ENCODE measurements around the gene WFDC8. TPM values are rescaled to one million over a fixed set of nuclear protein-coding genes. Genes with fewer than 3 reads are reported as not detected.
A peak's percentile ranks its signal among the peaks of the same experiment; 100 is the strongest.

Gene WFDC8
- total RNA-seq, 1 donor from 2014 or later: not detected

DNA sequence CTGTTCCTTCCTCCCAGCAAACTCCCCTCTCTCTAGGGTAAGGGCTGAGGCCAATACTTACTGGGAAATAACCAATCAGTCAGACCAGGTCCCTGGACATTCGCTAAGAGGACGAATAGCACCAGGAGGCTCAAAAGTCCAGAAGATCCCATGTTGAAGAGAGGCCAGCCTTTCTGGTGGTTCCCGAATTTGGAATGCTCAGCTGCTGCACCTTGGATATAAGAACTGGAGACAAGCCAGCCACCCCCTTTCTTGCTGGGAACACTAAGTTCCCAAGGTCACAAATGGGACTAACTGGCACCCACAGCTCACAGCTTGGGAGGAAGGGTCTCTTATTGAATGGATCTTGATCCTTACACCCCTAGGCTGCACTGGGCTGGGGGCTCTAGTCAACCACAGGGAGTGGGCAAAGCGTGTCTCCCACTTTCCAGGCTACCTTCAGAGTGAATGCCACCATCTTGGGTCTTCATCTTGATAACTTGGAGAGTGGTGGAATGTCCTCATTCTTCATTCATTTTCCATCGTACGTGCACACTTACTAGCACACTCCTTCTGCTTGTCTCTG is 31.8 kb downstream of the WFDC8 start, which contains the start of gene EPPIN:
Gene EPPIN (minus strand): TSS at position 196 of the 565 bp plus-strand sequence. CDS start 44 bp downstream, at position 152.
- DNase-seq: no peak

DNA sequence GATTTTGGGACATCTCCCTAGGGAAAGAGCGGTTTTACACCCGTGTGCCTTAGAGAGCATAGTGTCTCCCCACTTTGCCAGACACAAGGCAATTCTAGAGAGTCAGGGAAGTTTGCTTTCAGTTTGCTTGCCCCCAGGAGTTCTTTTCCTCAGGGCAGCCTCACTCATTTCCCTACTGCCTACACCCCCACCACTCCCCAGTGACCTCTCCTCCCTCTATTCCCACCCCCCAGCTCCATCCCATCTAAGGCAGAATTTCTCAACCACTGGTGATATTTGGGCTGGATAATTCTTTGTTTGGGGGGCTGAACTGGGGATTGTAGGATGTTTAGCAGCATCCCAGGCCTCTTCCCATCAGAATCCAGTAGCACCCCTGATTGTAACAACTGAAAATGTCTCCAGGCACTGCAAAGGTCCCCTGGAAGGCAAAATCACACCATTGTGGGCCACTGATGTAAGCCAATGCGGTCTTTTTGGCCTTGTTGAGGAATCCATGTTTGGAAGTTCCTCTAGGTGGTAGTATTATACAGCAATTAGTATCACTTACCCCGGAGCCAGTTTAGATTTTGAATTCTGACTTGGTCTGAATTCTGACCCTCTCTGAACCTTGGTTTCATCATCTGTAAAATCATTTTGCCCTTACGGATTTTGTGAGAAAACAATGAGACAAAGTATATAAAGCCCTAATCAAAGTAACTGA is 33.2 kb downstream of the WFDC8 start:
- DNase-seq: peak; percentile 29

DNA sequence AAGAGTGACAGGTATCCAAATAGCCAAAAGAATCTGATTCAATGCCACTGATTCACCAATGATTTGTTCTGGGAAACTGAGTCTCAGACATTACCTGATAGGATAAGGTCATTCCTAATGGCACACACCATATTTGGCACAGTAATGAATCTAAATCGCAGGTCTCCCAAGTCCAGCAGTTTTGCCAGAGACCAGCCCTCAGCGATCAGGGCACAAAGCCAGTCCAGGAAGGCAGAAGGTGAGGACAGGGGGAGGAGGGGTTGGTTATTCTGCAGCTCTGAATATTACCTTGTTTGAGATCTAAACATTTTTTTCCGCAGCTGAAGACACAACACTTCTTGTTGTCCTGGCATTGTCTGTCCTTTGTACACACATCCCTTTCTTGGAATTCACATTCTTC is 33.7 kb downstream of the WFDC8 start:
- DNase-seq: no peak

DNA sequence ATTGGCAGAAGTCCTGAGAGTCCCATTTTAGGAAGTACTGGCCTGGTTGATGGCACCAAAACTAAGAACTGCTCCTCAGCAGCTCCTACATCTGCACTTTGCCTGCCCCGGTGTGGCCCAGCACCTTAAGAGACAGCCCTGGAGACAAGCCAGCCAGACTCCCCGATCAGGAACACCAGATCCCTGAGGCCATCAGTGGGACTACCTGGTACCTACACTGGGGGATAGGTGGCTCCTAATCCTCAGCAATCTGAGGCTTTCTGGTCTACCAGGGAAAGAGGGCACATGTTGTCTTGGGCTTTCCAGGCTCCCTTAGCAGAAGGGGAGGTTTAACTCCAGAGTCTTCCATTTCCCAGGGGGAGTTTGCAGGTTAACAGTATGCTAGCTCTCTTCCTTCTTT is 39.7 kb downstream of the WFDC8 start, which contains the start of gene WFDC6:
Gene WFDC6 (minus strand): TSS at position 101 of the 400 bp plus-strand sequence. CDS start 75 bp downstream, at position 26.
- DNase-seq: no peak

DNA sequence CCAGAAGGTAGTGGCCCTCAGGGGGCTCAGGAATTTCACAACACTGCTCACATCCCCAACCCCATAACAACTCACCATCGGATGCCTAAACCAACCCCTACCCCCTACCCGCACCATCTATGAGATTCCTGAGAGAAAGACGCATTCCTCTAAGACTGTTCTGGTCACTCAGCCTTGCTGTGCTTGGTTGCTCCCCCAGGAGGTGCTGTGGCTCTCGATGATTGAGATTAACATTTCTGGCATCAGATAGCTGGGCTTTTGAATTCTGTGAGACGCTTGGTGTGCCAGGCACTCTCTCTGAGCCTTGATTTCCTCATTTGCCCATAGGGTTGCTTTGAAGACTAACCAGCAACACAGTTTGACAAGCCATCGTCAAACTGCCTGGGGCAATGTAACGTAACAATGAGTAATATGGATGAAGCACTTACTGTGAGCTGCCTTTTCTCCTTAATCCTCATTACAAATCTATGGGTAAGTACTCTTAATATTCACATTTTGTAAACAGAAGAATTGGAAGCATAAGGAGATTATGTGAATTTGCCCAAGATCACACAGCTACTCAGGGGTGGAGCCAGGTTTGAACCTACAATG is 40.8 kb downstream of the WFDC8 start:
- no peak for DNase-seq

DNA sequence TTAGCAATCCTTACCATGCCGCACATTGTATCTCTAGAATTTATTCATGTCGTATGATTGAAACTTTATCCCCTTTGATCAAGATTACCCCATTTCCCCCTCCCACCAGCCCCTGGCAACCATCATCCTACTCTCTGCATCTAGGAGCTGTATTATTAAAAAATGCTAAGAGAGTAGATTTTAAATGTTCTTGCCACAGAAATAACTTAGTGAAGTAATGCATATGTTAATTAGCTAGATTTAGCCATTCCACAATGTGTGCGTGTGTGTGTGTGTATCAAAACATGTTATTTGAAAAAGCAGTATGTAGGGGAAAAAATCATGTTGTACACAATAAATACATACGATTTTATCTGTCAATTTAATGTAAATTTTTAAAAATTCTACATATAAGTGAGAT is 51.8 kb downstream of the WFDC8 start:
- DNase-seq: no peak

DNA sequence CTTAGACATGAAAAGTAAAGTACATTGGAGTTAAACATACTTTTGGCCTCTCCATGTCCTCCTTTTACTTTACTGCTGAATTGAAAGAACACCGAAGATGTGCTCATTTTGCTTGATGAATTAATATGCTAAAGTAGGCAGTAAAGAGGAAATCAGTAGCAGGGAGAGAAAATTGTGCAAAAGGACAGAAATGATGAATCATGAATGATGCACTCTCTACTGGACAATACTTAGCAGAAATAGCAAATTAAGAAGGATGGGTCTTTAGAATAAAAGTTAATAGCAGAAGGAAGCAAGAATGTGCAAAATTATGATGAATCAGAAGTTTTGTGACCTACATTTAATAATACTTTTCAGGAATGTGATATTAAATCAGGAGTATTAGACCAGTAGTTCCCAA is 55.3 kb downstream of the WFDC8 start:
- no peak for DNase-seq

DNA sequence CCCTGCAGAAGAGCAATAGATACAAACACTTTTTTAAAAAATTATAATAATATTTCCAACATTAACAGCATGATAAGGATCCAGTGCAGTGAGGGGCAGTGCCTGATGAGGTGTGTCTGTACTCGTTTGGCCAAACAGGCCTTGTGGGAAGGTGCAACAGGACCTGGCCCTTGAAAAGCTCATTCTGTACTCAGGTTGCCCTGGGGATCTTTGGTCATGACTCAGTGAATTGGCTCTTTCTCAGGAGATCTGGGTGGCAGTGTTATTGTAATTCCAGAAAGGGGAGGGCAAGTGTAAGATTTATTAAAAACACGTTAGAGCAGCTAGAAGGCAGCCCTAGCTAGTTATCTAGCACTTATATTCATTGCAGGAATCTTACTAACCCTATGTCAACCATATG is 60.8 kb downstream of the WFDC8 start:
- no peak for DNase-seq

DNA sequence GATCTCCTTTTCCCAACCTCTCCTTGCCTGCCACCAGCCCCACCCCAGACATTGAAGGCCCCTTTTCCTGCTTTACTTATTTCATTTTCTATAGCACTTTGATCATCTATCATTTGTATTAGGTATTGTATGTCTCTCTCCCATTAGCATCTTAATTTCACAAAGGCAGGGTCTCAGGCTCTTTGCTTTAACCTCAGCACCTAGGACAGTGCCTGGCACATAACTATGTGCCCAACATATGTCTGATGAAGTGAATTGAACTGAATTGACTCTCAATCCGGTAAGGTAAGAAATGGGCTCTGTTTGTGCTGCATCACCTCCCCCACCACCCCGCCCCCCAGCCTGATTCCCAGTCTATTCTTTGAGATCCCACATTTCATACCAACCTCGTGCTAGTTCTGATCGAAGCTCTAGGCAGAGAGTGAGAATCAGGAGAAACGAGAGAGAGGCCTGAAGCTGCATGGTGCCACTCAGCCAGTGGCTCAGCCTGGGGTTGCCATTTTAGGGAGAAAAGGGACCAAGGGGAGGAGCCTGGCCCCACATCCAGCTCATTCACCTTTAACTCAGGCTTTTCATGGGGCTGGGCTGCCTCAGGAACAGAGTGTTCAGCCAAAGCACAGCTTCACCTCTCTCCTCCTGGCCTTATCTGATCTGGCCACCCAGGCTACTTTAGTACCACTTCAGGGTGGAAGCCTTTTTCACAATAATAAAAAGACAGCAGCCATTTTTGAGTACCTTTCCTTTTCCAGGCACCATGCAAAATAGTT is 63.8 kb downstream of the WFDC8 start, which contains the start of gene SPINT3:
Gene SPINT3 (minus strand): TSS at position 476 of the 767 bp plus-strand sequence. CDS start 14 bp downstream, at position 462.
- no peak for DNase-seq

DNA sequence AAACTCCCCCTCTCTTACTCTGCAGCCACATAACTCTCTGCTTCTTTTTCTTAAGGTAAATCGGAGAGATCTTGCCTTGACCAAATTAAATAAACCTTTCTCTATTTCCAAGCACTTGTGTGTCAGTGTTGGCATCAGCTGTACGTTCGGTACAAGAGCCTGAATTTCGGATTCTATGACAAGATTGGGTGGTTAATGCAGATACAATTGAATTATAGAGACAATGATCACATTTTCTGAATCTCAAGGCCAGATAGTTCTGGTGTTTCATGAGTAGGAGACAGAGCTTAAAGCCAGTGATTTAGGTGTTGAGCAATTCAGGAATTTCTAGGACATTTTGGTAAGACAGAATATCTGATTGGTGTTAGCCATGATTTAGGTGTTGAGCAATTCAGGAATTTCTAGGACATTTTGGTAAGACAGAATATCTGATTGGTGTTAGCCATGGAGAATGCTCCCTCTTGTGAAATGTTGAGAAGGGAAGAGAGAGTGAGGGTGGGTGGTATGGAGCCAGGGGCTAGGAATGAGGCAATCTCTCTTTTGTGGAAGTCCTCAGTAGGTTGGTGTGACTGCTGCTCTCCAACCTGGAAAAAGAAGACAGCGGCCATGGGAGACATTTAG is 68.7 kb downstream of the WFDC8 start:
- no peak for DNase-seq

DNA sequence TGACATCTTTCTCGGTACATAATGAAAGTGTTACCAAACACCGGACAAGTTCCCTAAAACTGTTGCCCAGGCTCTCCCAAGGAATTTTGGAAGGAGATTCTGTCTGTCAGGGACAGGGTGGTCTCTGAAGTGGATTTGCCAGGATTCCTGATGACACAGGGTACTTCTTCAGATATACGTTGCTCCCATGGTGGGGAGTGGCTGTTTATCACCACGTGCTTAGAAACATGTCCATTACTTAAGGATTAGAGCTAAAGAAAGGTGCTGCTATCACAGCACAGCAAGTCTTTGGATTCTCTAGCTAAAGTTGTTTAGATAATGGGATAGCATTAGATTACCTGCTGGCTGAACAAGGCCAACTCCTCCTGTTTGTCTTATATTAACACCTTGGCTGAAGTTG is 70.0 kb downstream of the WFDC8 start:
- DNase-seq: no peak

DNA sequence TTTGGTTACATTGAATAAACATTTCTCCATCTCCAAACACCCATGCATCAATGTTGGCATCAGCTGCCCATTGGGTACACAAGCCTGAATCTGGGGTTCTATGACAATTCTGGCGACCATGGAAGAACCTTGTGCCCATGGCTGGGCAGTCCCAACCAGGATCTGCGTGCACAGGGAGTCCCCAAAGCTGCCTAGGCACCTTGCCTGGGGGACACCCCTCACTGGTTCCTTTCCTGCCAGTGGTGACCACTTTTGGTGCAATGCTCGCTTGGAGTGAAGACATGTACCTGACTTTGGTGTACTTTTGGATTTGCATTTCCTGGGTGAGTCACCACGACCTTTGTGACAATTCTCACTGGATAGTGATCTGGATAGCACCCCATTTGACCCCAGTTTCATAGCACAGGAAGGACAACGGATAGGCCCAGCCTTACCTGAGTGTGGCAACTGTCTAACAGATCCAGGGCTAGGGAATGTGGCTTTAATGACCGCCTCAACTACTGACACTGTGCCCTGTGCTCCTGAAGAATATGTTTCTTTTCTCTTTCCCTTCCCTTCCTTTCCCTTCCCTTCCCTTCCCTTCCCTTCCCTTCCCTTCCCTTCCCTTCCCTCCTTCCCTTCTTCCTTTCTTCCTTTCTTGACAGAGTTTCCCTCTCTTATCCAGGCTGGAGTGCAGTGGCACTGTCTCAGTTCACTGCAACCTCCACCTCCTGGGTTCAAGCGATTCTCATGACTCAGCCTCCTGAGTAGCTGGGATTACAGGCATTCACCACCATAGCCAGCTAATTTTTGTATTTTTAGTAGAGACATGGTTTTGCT is 70.8 kb downstream of the WFDC8 start:
- DNase-seq: no peak

DNA sequence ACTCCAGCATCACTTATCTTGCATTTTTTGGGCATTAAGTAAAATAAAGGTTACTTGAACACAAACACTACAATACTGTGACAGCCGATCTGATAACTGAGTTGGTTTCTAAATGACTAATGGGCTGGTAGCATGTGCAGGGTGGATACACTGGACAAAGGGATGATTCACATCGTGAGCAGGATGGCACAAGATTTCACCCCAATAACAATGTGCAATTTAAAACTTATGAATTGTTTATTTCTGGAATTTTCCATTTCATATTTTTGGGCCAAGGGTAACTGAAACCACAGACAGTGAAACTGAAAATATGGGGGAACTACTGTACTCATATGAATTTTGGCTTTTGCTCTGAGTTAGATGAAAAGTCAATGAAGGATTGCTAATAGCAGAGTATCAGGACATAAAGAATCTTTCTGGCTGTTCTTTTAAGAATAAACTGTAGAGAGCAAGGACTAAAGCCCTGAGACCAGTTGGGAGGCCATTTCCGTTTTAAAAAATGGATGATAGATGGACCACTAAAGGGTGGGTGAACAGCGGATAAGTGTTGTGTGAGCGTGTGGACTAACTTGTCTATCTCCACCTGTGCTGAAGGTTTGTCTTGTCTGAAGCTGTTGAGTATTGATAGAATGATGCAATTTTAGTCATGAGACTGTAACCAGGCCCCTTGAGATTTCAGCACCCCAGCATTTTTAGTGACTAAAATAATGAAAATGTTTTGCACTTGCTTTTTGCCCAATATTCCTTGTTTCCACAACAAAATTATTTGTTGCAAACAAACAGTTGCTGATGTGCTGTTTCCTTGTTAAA is 71.9 kb downstream of the WFDC8 start:
- DNase-seq: no peak

DNA sequence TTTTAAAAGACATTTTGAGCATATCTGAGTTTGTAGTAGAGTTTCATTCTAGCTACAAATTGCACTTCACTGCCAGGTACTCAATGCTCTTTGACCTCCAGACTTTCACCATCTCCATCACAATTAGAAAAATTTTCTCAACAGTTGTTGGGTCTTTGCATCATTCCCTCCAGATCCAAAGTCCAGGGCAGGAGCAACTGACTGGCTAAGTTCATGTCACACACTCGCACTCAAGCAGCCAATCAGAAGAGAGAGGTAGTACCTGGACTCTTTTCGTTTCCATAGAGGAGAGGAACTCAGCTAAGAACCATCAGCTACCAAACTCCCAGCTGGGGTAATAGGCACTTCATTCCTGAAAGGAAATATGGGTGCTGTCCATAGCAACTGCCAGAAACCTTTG is 72.7 kb downstream of the WFDC8 start:
- DNase-seq: no peak

DNA sequence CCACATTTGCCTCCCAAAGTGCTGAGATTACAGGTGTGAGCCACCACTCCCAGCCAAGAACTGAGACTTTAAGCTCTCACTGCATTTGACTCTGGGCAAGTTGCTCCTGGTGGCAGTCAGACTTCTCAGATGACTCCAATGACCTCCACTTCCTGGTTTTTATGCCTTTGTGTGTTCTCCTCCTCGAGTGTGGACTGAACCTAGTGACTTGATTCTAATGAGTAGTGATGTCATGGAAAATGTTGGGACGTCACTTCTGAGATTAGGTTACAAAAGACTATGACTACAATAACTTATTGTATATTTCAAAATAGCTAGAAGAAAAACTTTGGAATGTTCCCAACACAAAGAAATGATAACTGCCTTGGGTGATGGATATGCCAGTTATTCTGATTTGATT is 75.7 kb downstream of the WFDC8 start:
- DNase-seq: no peak

DNA sequence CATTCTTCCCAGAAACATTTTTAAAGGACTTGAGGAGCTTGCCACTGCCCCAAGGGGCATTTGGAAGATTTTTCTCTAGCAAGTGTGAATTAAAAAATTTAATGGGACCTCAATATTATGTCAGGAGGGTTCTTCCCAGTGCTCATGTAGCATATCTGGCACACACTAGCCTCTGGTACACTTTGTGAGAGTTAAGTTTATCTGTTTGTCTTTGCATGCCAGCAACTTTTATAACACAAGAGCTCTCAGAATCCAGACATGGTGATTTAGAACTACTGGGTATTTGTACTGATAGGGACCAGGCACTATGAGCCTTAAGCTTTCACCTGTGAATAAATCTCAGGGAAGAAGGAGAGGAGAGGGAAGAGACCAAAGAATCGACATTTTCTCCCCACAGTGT is 76.5 kb downstream of the WFDC8 start:
- DNase-seq: no peak
